Neuronal stem cell (in vitro differentiated cells): ENCODE measurements around the gene CXCL13.
A peak's percentile ranks its signal among the peaks of the same experiment; 100 is the strongest.

Experiments used
- DNase-seq: peaks from one replicate; pipeline ENCODE4 v3.0.0-alpha.2; 2013; ENCODE audit warnings: low spot score
- H2AFZ ChIP-seq: one replicate; pipeline ENCODE4 v1.6.1; 2013; ENCODE audit warnings: mild to moderate bottlenecking, low read length, inconsistent platforms
- H2AK5ac ChIP-seq: 2 replicates; pipeline ENCODE4 v1.6.1; 2013; ENCODE audit warnings: low read depth, mild to moderate bottlenecking, inconsistent platforms, low read length, moderate library complexity, mixed read lengths
- H2BK120ac ChIP-seq: 2 replicates; pipeline ENCODE4 v1.6.1; 2013; ENCODE audit warnings: low read depth, mild to moderate bottlenecking, inconsistent platforms, low read length, moderate library complexity, mixed read lengths
- H2BK12ac ChIP-seq: one replicate; pipeline ENCODE4 v1.6.1; 2013; ENCODE audit warnings: low read length, inconsistent platforms
- H2BK15ac ChIP-seq: 2 replicates; pipeline ENCODE4 v1.6.1; 2013; ENCODE audit warnings: mild to moderate bottlenecking, low read length, inconsistent platforms, mixed read lengths
- H2BK5ac ChIP-seq: one replicate; pipeline ENCODE4 v1.6.1; 2013; ENCODE audit warnings: inconsistent platforms, mild to moderate bottlenecking, low read length, moderate library complexity
- H3K14ac ChIP-seq: one replicate; pipeline ENCODE4 v1.6.1; 2013; ENCODE audit warnings: low read length, inconsistent platforms
- H3K18ac ChIP-seq: 2 replicates; pipeline ENCODE4 v1.6.1; 2013; ENCODE audit warnings: low read length, inconsistent platforms
- H3K23ac ChIP-seq: 2 replicates; pipeline ENCODE4 v1.6.1; 2013; ENCODE audit warnings: low read depth, mild to moderate bottlenecking, mixed read lengths, low read length, inconsistent platforms; ENCODE audit not compliant: poor library complexity
- H3K27ac ChIP-seq: replicated peaks from 3 replicates; pipeline ENCODE4 v1.5.1; 2013; ENCODE audit warnings: low read length, inconsistent platforms
- H3K27me3 ChIP-seq, 3 experiments: 2 replicates each; pipeline ENCODE4 v1.6.1; 2013; ENCODE audit warnings: low read length in 3 of 3, mild to moderate bottlenecking in 2 of 3, inconsistent platforms in 1 of 3, low read depth in 1 of 3, mixed read lengths in 1 of 3, moderate library complexity in 1 of 3; ENCODE audit not compliant: control insufficient read depth in 3 of 3, insufficient read depth in 3 of 3
- H3K36me3 ChIP-seq, 2 donors: replicated peaks in 1 of 2; 2 replicates each; pipeline ENCODE4 v1.6.1; 2013; ENCODE audit warnings: low read length in 2 of 2; ENCODE audit not compliant: control insufficient read depth in 2 of 2, insufficient read depth in 2 of 2
- H3K4ac ChIP-seq: 2 replicates; pipeline ENCODE4 v1.6.1; 2013; ENCODE audit warnings: inconsistent platforms, mild to moderate bottlenecking, low read length, moderate library complexity
- H3K4me1 ChIP-seq, 2 donors: 1 replicate in 1 of 2; 2 replicates in 1 of 2; pipeline ENCODE4 v1.6.1; 2013; ENCODE audit warnings: low read length in 2 of 2, low read depth in 1 of 2; ENCODE audit not compliant: control insufficient read depth in 2 of 2, insufficient read depth in 1 of 2
- H3K4me2 ChIP-seq: one replicate; pipeline ENCODE4 v1.6.1; 2013; ENCODE audit warnings: mild to moderate bottlenecking, low read length, inconsistent platforms; ENCODE audit not compliant: insufficient read depth, poor library complexity, severe bottlenecking
- H3K4me3 ChIP-seq, 2 donors: 2 replicates each; pipeline ENCODE4 v1.5.1; 2013; ENCODE audit warnings: low read length in 2 of 2, mild to moderate bottlenecking in 2 of 2, inconsistent platforms in 1 of 2, moderate library complexity in 1 of 2
- H3K79me1 ChIP-seq: one replicate; pipeline ENCODE4 v1.6.1; 2013; ENCODE audit warnings: low read depth, mild to moderate bottlenecking, inconsistent platforms, low read length, moderate library complexity
- H3K9ac ChIP-seq: one replicate; pipeline ENCODE4 v1.6.1; 2013; ENCODE audit warnings: mild to moderate bottlenecking, low read depth, low read length, inconsistent platforms; ENCODE audit not compliant: poor library complexity
- H3K9me3 ChIP-seq, 2 donors: replicated peaks in 1 of 2; 2 replicates each; pipeline versions ENCODE3 to v1.6.1; 2013; ENCODE audit warnings: low read length in 2 of 2, mild to moderate bottlenecking in 2 of 2, inconsistent platforms in 1 of 2, low read depth in 1 of 2, mixed read lengths in 1 of 2, moderate library complexity in 1 of 2; ENCODE audit not compliant: control insufficient read depth in 2 of 2, insufficient read depth in 1 of 2
- H4K8ac ChIP-seq: one replicate; pipeline ENCODE4 v1.6.1; 2013; ENCODE audit warnings: low read depth, mild to moderate bottlenecking, inconsistent platforms, low read length, moderate library complexity
- H4K91ac ChIP-seq: one replicate; pipeline ENCODE4 v1.6.1; 2013; ENCODE audit warnings: low read length, low read depth, mild to moderate bottlenecking, inconsistent platforms; ENCODE audit not compliant: poor library complexity
- WGBS, 2 donors: extraction: QIAGEN DNeasy Blood & Tissue Kit; methylation state at CpG; one replicate each; pipeline ENCODE4 v1.1.7; 2013; ENCODE audit warnings: missing lambda C conversion rate in 2 of 2, mixed read lengths in 1 of 2; ENCODE audit not compliant: insufficient read length in 2 of 2, insufficient replicate concordance in 1 of 2; ENCODE audit errors: extremely low coverage in 2 of 2; 5-methylcytosine and 5-hydroxymethylcytosine counted together

The CXCL13 gene

GRCh38 chr4:77617203-77617602 lies 11.6 kb downstream of the CXCL13 start:
- H2AK5ac ChIP-seq, result no peak overlapping the region
- no peak overlapping the region for H2AFZ ChIP-seq
- no peak overlapping the region for H3K4me3 ChIP-seq
- H2BK120ac ChIP-seq, result no peak overlapping the region
- H3K27me3 ChIP-seq, result peaks cover 0 to 20% (median 0%) of the 10 kb centered on the region in 3 experiments
- no peak overlapping the region for H3K4ac ChIP-seq
- H3K14ac ChIP-seq, result no peak overlapping the region
- DNase-seq, result no peak
- H3K9ac ChIP-seq, result no peak overlapping the region
- H3K23ac ChIP-seq, result no peak overlapping the region
- H4K8ac ChIP-seq, result no peak overlapping the region
- no peak overlapping the region for H2BK12ac ChIP-seq
- no peaks in the 10 kb centered on the region for H3K4me1 ChIP-seq
- no peak overlapping the region for H3K18ac ChIP-seq
- no peak overlapping the region for H2BK15ac ChIP-seq
- no CpG with 5 or more reads among the region's 5 CpGs for WGBS, 2 donors
- no peak overlapping the region for H2BK5ac ChIP-seq
- no peak overlapping the region for H3K4me2 ChIP-seq
- no peak overlapping the region for H3K27ac ChIP-seq
- H3K79me1 ChIP-seq, result no peaks in the 10 kb centered on the region
- H3K36me3 ChIP-seq, result no peaks in the 10 kb centered on the region
- no peaks in the 10 kb centered on the region for H3K9me3 ChIP-seq
- no peak overlapping the region for H4K91ac ChIP-seq

GRCh38 chr4:77618383-77619241 lies 13.0 kb downstream of the CXCL13 start:
- H2AFZ ChIP-seq, result peak overlapping the region; percentile 60

GRCh38 chr4:77619408-77619807 lies 13.8 kb downstream of the CXCL13 start:
- Histone ChIP-seq H2BK120ac (no peak overlapping the region), H3K4me3 (no peak overlapping the region), H3K4me1 (no peaks in the 10 kb centered on the region), H3K4me2 (no peak overlapping the region), H2BK15ac (no peak overlapping the region), H3K36me3 (no peaks in the 10 kb centered on the region), H2BK12ac (no peak overlapping the region), H3K4ac (no peak overlapping the region), H4K8ac (no peak overlapping the region), H4K91ac (no peak overlapping the region), H3K14ac (no peak overlapping the region), H3K9ac (no peak overlapping the region), H3K27ac (no peak overlapping the region), H2AFZ (no peak overlapping the region), H3K79me1 (no peaks in the 10 kb centered on the region), H3K18ac (no peak overlapping the region), H2BK5ac (no peak overlapping the region), H3K9me3 (no peaks in the 10 kb centered on the region), H3K27me3 (peaks cover 0 to 35% (median 0%) of the 10 kb centered on the region in 3 experiments), H3K23ac (no peak overlapping the region), H2AK5ac (no peak overlapping the region)
- DNase-seq, result no peak
- WGBS, 2 donors, result no CpG with 5 or more reads among the region's 1 CpG

More at GRCh38 chr4:77618383-77619241, 13.0 kb downstream of the CXCL13 start:
- WGBS, 2 donors, result no CpG with 5 or more reads among the region's 12 CpGs
- Histone ChIP-seq H3K23ac (no peak overlapping the region), H3K4ac (no peak overlapping the region), H3K9ac (no peak overlapping the region), H3K4me1 (no peaks in the 10 kb centered on the region), H3K14ac (no peak overlapping the region), H3K36me3 (no peaks in the 10 kb centered on the region), H3K4me3 (no peak overlapping the region), H4K8ac (peak overlapping the region; percentile 95), H2BK12ac (no peak overlapping the region), H2AK5ac (no peak overlapping the region), H3K27ac (no peak overlapping the region), H2BK120ac (no peak overlapping the region), H2BK5ac (no peak overlapping the region), H3K9me3 (no peaks in the 10 kb centered on the region), H3K79me1 (no peaks in the 10 kb centered on the region), H3K18ac (peak overlapping the region; percentile 89), H2BK15ac (no peak overlapping the region), H3K27me3 (peaks cover 0 to 28% (median 0%) of the 10 kb centered on the region in 3 experiments), H3K4me2 (no peak overlapping the region), H4K91ac (no peak overlapping the region)
- DNase-seq, result peak; percentile 77

- Histone ChIP-seq H3K79me1 (no peaks in the 10 kb centered on the region), H3K4me3 (no peak overlapping the region), H3K27ac (no peak overlapping the region), H2BK5ac (no peak overlapping the region), H3K9ac (no peak overlapping the region), H2BK120ac (no peak overlapping the region), H2BK12ac (no peak overlapping the region), H3K18ac (no peak overlapping the region), H3K4me1 (no peaks in the 10 kb centered on the region), H3K4ac (no peak overlapping the region), H3K9me3 (no peaks in the 10 kb centered on the region), H3K23ac (no peak overlapping the region), H2BK15ac (no peak overlapping the region), H3K14ac (no peak overlapping the region), H3K4me2 (no peak overlapping the region), H4K8ac (no peak overlapping the region), H2AK5ac (no peak overlapping the region), H3K27me3 (peaks cover 0 to 38% (median 0%) of the 10 kb centered on the region in 3 experiments), H4K91ac (no peak overlapping the region), H3K36me3 (no peaks in the 10 kb centered on the region), H2AFZ (no peak overlapping the region)
- no peak for DNase-seq
These were observed 15.6 kb downstream of the CXCL13 start for GRCh38 chr4:77621254-77621653.
